Neural cell (in vitro differentiated cells): ENCODE data around the gene GNPTAB. TPM values are rescaled to one million over a fixed set of nuclear protein-coding genes. Genes with fewer than 3 reads are reported as not detected.

ENCODE experiments used
- H2AFZ ChIP-seq: fragments of 200-600, 300-800 bp; sonication (generic), shearing (Covaris generic); 2 replicates; pipeline ENCODE4 v1.6.0; 2014; ENCODE audit warnings: low read depth, mild to moderate bottlenecking, antibody characterized with exemption, low read length, moderate library complexity
- H3F3A ChIP-seq: fragments of 200-600 bp; shearing (Covaris generic); 2 replicates; pipeline ENCODE4 v1.6.1; 2016; ENCODE audit warnings: mild to moderate bottlenecking, moderate library complexity, mixed read lengths, antibody characterized with exemption, low read length; ENCODE audit not compliant: insufficient read depth, poor library complexity, severe bottlenecking
- H3K27ac ChIP-seq: fragments of 200-600, 300-800 bp; sonication (generic), shearing (Covaris generic); 2 replicates; pipeline ENCODE4 v1.5.1; 2014; ENCODE audit warnings: mild to moderate bottlenecking, low read length, moderate library complexity
- H3K27me3 ChIP-seq: fragments of 300-800, 200-600 bp; sonication (generic), shearing (Covaris generic); 2 replicates; pipeline ENCODE4 v1.6.0; 2014; ENCODE audit warnings: mild to moderate bottlenecking, low read depth, low read length, moderate library complexity; ENCODE audit not compliant: insufficient read depth
- H3K36me3 ChIP-seq: fragments of 300-800, 200-600 bp; sonication (generic), shearing (Covaris generic); 2 replicates; pipeline ENCODE4 v1.5.1; 2014; ENCODE audit warnings: mild to moderate bottlenecking, antibody characterized with exemption, low read length, moderate library complexity; ENCODE audit not compliant: insufficient read depth
- H3K4me2 ChIP-seq: fragments of 300-800, 200-600 bp; sonication (generic), shearing (Covaris generic); 2 replicates; pipeline ENCODE4 v1.6.0; 2014; ENCODE audit warnings: mild to moderate bottlenecking, low read length
- H3K4me3 ChIP-seq: fragments of 300-800, 200-600 bp; sonication (generic), shearing (Covaris generic); 2 replicates; pipeline ENCODE4 v1.5.1; 2014; ENCODE audit warnings: mild to moderate bottlenecking, low read length, moderate library complexity
- H3K79me2 ChIP-seq: fragments of 200-600 bp; shearing (Covaris generic); replicated peaks from 2 replicates; pipeline ENCODE4 v1.6.0; 2014; ENCODE audit warnings: mild to moderate bottlenecking, low read length, moderate library complexity; ENCODE audit not compliant: insufficient read depth
- H3K9ac ChIP-seq: fragments of 300-800, 200-600 bp; sonication (generic), shearing (Covaris generic); 2 replicates; pipeline ENCODE4 v1.6.1; 2016; ENCODE audit warnings: mild to moderate bottlenecking, low read length, mixed read lengths
- H3K9me2 ChIP-seq: fragments of 200-600 bp; shearing (Covaris generic); 2 replicates; pipeline ENCODE4 v1.6.1; 2016; ENCODE audit warnings: mild to moderate bottlenecking, low read length, mixed read lengths; ENCODE audit not compliant: insufficient read depth
- H3K9me3 ChIP-seq: fragments of 200-600, 300-800 bp; sonication (generic), shearing (Covaris generic); 2 replicates; pipeline ENCODE4 v1.6.1; 2016; ENCODE audit warnings: mild to moderate bottlenecking, mixed run types, low read length, moderate library complexity, mixed read lengths
- H4K20me1 ChIP-seq: fragments of 200-600 bp; shearing (Covaris generic); 2 replicates; pipeline ENCODE4 v1.6.1; 2016; ENCODE audit warnings: mild to moderate bottlenecking, mixed run types; ENCODE audit not compliant: insufficient read depth
- EP300 ChIP-seq: fragments of 450-650 bp; conservative IDR thresholded peaks from 2 replicates; pipeline ENCODE4 v1.6.1; 2014; ENCODE audit warnings: antibody characterized with exemption, mild to moderate bottlenecking, moderate library complexity; ENCODE audit not compliant: poor library complexity, severe bottlenecking
- EZH2 ChIP-seq: fragments of 200-600, 300-800 bp; shearing (Covaris generic), sonication (generic); IDR thresholded peaks from 2 replicates; pipeline ENCODE4 v1.6.1; 2014; ENCODE audit warnings: antibody characterized with exemption, low read length, borderline replicate concordance, mild to moderate bottlenecking; ENCODE audit not compliant: insufficient read depth, poor library complexity, severe bottlenecking
- MXI1 ChIP-seq: fragments of 450-650 bp; conservative IDR thresholded peaks from 2 replicates; pipeline ENCODE4 v1.6.1; 2014; ENCODE audit warnings: antibody characterized with exemption, mild to moderate bottlenecking; ENCODE audit not compliant: poor library complexity, severe bottlenecking
- POLR2AphosphoS5 ChIP-seq: IDR thresholded peaks from 2 replicates; pipeline ENCODE4 v1.6.1; 2012
- RAD21 ChIP-seq: fragments of 450-650 bp; conservative IDR thresholded peaks from 2 replicates; pipeline ENCODE4 v1.6.1; 2014; ENCODE audit warnings: antibody characterized with exemption, mild to moderate bottlenecking, moderate library complexity
- SMC3 ChIP-seq: fragments of 450-650 bp; conservative IDR thresholded peaks from 2 replicates; pipeline ENCODE4 v1.6.1; 2014; ENCODE audit warnings: antibody characterized with exemption, mild to moderate bottlenecking, moderate library complexity; ENCODE audit not compliant: poor library complexity
- TAF1 ChIP-seq: IDR thresholded peaks from 2 replicates; pipeline ENCODE4 v1.6.1; 2012; ENCODE audit warnings: low read depth
- polyA plus RNA-seq: library from polyadenylated mRNA; depleted of rRNA; stranded (reverse); fragments of >200 nt; gene quantifications from 2 replicates; pipeline ENCODE4 v1.2.3, GENCODE V29; 2014
- TF ChIP-seq, protein P1 (sequence below): fragments of 450-650 bp; IDR thresholded peaks from 2 replicates; pipeline ENCODE4 v1.5.1; 2014; ENCODE audit warnings: antibody characterized with exemption, mild to moderate bottlenecking, moderate library complexity; ENCODE audit not compliant: poor library complexity, severe bottlenecking
- TF ChIP-seq, protein P2 (sequence below): IDR thresholded peaks from 2 replicates; pipeline ENCODE4 v1.6.1; 2012; ENCODE audit warnings: borderline replicate concordance

GNPTAB gene
- polyA plus RNA-seq, 1 donor from 2014 or later = 80.0 TPM

DNA sequence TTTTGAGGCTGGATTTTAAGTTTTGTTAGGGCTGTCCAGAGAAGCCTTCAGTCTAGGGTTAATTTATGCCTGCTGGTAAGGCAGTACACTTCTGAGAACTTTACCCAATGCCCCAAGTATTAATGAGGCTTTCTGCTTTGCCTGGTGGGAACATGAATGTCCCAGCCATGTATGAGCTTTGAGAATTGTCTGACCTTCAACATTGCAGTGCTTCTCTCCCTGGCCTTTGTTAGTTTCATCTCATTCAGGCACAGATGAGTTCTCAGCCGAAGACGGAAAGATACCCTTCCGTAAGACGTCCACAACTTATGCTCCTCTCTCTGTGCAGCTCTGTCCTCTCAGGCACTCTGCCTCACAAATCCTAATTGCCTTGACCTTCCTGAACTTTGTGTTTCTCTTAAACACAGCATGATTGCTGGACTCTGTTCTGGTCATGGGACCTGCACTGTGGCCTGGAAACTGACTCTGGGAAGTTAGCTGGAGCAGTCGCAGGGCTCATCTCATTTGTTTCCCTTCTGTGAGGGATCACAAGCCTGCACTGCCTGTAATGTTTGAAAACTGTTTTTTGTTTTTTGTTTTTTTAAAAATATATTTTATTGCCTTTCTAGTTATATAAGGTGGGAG is 117.6 kb downstream of the GNPTAB start:
- H3K4me3 ChIP-seq = no peak overlapping the region
- no peaks in the 10 kb centered on the region for H3F3A ChIP-seq
- H3K36me3 ChIP-seq = no peaks in the 10 kb centered on the region
- no peaks in the 10 kb centered on the region for H4K20me1 ChIP-seq
- no peaks in the 10 kb centered on the region for H3K27me3 ChIP-seq
- H3K9ac ChIP-seq = no peak overlapping the region
- H3K79me2 ChIP-seq = no peaks in the 10 kb centered on the region
- no peaks in the 10 kb centered on the region for H3K9me3 ChIP-seq
- H3K27ac ChIP-seq = no peak overlapping the region
- H3K4me2 ChIP-seq = no peak overlapping the region
- no peaks in the 10 kb centered on the region for H3K9me2 ChIP-seq
- no peak overlapping the region for H2AFZ ChIP-seq
- TF ChIP-seq TAF1 = no peak
- no peak for TF ChIP-seq EZH2
- TF ChIP-seq, protein P1, sequence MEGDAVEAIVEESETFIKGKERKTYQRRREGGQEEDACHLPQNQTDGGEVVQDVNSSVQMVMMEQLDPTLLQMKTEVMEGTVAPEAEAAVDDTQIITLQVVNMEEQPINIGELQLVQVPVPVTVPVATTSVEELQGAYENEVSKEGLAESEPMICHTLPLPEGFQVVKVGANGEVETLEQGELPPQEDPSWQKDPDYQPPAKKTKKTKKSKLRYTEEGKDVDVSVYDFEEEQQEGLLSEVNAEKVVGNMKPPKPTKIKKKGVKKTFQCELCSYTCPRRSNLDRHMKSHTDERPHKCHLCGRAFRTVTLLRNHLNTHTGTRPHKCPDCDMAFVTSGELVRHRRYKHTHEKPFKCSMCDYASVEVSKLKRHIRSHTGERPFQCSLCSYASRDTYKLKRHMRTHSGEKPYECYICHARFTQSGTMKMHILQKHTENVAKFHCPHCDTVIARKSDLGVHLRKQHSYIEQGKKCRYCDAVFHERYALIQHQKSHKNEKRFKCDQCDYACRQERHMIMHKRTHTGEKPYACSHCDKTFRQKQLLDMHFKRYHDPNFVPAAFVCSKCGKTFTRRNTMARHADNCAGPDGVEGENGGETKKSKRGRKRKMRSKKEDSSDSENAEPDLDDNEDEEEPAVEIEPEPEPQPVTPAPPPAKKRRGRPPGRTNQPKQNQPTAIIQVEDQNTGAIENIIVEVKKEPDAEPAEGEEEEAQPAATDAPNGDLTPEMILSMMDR = no peak
- TF ChIP-seq EP300 = no peak
- TF ChIP-seq MXI1 = no peak

DNA sequence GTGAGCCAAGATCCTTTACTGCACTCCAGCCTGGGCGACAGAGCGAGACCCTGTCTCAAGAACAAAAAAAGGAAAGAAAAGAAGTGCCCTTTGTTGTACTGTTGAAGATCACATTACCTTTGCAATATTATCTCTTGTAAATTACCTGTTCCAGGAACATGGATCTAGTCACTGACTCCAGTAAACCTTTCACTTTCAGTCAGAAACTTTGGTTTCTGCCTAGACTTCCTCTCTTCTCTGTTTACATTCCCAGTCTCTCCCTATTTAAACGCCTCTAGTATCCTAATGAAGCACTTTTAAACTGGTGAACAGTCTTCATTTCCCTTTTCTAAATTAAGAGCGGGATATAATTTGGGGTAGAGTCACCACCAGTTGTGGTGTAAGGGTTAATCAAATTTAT is 120.5 kb downstream of the GNPTAB start:
- no peak overlapping the region for H3K4me3 ChIP-seq
- no peak overlapping the region for H3K4me2 ChIP-seq
- no peaks in the 10 kb centered on the region for H3K9me3 ChIP-seq
- TF ChIP-seq, protein P1 = no peak
- TF ChIP-seq RAD21 (no peak), EP300 (no peak), TAF1 (no peak), MXI1 (no peak), POLR2AphosphoS5 (no peak), EZH2 (no peak), SMC3 (no peak)
- TF ChIP-seq, protein P2, sequence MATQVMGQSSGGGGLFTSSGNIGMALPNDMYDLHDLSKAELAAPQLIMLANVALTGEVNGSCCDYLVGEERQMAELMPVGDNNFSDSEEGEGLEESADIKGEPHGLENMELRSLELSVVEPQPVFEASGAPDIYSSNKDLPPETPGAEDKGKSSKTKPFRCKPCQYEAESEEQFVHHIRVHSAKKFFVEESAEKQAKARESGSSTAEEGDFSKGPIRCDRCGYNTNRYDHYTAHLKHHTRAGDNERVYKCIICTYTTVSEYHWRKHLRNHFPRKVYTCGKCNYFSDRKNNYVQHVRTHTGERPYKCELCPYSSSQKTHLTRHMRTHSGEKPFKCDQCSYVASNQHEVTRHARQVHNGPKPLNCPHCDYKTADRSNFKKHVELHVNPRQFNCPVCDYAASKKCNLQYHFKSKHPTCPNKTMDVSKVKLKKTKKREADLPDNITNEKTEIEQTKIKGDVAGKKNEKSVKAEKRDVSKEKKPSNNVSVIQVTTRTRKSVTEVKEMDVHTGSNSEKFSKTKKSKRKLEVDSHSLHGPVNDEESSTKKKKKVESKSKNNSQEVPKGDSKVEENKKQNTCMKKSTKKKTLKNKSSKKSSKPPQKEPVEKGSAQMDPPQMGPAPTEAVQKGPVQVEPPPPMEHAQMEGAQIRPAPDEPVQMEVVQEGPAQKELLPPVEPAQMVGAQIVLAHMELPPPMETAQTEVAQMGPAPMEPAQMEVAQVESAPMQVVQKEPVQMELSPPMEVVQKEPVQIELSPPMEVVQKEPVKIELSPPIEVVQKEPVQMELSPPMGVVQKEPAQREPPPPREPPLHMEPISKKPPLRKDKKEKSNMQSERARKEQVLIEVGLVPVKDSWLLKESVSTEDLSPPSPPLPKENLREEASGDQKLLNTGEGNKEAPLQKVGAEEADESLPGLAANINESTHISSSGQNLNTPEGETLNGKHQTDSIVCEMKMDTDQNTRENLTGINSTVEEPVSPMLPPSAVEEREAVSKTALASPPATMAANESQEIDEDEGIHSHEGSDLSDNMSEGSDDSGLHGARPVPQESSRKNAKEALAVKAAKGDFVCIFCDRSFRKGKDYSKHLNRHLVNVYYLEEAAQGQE = no peak
- no peaks in the 10 kb centered on the region for H3F3A ChIP-seq
- H3K27me3 ChIP-seq = no peaks in the 10 kb centered on the region
- H3K27ac ChIP-seq = no peak overlapping the region
- H3K36me3 ChIP-seq = no peaks in the 10 kb centered on the region
- H3K9me2 ChIP-seq = no peaks in the 10 kb centered on the region
- no peaks in the 10 kb centered on the region for H3K79me2 ChIP-seq
- no peak overlapping the region for H3K9ac ChIP-seq
- H4K20me1 ChIP-seq = no peaks in the 10 kb centered on the region
- no peak overlapping the region for H2AFZ ChIP-seq
